Measurements from ENCODE around the gene OR2A1.
"Not testable (repeated sequence)": the region's sequence is repeated elsewhere in the genome, so short reads cannot be mapped to it uniquely, and the experiment has no call there.

OR2A1 gene, protein sequence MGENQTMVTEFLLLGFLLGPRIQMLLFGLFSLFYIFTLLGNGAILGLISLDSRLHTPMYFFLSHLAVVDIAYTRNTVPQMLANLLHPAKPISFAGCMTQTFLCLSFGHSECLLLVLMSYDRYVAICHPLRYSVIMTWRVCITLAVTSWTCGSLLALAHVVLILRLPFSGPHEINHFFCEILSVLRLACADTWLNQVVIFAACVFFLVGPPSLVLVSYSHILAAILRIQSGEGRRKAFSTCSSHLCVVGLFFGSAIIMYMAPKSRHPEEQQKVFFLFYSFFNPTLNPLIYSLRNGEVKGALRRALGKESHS

DNA sequence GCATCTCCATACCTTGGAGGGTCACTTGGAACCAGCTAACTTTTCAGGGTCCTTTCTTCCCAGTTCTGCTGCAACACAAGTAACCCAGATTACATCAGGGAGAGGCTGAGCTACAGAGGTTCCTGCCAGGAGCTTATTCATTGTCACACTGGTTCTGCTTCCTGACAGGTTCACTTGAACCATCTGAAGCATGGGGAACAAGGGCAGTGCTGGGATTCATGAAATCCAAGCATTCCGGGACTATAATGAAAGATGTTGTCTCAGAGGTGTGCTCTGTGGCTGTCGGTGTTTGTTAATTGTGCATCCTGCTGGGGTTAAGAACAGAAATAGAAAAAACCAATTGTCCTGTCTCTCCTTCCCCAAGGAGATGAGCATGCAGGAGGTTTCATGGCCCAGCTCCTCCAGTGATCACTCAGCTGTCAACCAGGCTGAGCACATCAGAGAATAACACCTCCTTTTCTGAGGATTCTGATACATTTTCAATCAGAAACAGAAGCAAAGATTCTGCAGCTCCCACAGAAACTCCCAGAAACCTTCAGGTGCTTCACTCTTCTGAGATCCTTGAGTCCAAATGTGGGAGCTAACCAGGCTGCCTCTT, at the start of gene OR2A1:
TSS of gene OR2A1 (plus strand) at position 548 of the 598 bp plus-strand sequence. CDS start 5,706 bp downstream, outside the sequence.
- DNase-seq, result not testable (repeated sequence)

DNA sequence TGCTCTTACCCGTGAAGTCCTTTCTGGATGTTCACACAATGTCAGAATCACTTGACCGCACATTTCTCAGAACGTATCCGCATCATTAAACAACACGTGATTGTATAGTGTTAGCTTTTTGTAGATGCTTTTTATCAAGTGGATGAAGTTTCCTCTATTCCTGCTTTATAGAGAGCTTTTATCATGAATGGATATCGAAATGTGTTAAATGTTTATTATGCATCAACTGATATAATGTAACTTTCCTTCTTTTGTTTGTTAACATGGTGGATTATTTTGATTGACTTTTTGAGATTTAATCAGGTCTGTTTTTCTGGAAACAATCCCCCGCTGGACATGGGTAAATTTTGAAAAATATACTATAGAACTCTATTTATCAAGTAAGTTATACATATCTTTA, 47.5 kb upstream of the OR2A1 start, which contains the start of gene OR2A7:
TSS of gene OR2A7 (minus strand) at position 101 of the 400 bp plus-strand sequence. CDS start 5,164 bp downstream, outside the sequence.
- not testable (repeated sequence) for DNase-seq

DNA sequence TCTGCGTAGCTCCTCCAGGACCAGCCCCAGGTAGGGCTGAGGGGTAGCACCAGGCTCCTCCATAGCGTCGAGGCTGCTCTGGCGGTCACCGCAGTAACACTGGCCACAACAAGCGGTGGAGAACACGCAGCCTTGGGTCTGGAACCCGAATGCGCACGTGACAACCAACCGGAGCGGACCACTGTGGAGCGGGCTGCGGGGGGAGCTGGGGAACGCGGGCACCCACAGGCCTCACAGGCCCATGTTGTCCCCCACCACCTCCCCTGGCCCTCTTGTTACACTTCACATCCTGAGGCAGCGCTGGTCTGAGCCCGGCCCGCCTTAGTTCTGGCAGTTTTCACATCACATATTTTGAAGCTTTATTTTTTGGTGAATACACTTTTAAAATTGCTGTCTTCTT, 43.0 kb upstream of the OR2A1 start, which contains the start of gene CTAGE8:
TSS of gene CTAGE8 (minus strand) at position 101 of the 400 bp plus-strand sequence. CDS start at position 63, 38 bp downstream.
- DNase-seq, result not testable (repeated sequence)

DNA sequence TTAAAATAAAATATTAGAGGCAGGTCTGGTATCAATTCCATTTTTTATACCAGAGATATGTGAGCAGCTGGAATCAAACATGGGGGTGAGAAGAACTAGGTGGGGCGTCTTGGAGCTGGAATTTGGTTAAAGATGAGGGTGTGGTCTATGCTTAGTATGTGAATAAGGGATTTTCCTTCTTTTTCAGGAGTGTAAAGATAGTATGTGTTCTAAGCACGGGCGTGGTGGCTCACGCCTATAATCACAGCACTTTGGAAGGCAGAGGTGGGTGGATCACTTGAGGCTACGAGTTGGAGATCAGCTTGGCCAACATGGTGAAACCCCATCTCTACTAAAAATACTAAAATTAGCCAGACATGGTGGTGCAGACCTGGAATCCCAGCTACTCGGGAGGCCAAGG, 36.9 kb upstream of the OR2A1 start:
- DNase-seq, result not testable (repeated sequence)

DNA sequence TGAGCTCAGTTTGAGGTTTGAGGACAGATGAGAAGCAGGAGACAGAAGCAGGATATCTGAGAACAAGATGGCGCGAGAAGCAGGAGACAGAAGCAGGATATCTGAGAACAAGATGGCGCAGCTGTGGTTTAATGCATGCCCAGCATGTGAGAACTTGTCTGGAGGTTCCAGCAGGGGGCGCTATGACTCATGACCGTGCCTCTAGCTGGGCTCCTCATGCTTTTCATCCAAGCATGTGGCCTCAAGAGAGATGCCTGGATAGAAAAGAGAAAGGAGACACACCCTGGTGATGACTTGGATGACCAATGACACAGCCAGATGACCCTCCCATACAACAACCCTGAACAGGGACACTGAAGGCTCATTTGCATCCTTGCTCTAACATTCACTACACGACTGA, 32.2 kb upstream of the OR2A1 start:
- not testable (repeated sequence) for DNase-seq

DNA sequence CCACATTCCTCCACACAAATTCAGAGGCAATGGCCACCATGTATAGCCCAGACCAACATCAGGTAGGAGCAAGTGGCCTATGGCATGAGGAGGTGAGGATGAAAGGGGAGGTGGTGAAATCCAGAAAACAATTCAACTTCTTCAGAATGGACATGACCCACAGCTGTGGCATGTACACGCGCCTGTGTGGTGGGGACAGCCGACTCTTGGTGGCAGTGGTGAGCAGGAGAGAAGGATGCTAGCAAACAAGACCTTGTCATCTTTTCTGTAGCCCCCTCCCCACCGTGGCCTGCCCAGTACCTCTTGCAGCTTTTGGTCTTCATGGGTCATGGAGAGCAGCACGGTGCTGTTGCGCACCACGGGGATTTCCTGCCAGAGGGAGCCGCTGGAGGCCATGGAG, 30.2 kb upstream of the OR2A1 start:
- DNase-seq, result not testable (repeated sequence)

DNA sequence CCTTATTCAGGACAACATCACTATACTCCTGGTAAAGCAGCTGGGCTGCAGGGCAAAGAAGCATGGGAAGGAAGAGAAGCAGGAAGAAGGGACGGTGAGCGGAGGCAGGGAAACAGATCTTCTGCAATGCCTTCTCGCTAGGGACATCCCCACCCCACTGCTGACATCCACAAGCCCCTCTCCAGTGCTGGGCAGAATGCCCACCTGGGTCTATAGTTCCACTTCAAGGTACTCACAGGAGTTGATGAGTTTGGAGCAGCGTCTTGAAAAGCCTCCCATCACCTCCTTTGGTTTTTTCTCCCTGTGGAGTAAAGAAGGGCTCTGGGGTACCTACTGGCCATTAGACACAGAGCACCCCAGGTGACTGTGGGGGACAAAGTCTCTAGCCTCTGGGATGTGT, 29.7 kb upstream of the OR2A1 start:
- not testable (repeated sequence) for DNase-seq

DNA sequence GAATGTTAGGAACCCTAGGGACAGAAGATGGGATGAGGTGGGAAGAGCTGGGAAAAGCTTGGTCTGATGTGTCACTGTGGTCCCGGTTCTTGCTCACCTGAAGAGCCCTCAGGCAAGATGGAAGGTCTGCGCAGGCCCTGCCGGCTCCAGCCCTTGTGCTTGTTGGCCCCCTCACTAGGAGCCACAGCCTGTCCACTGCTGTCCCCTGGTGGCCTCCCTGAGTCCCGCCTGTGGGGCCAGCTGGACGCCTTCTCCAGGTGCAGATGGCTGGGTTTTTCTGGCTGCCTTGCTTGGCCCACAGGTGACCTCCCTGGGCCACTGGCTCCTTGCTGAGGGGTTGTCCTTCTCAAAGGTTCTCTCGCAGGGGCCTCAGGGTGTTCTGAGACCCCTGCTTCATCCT, 28.5 kb upstream of the OR2A1 start:
- not testable (repeated sequence) for DNase-seq

DNA sequence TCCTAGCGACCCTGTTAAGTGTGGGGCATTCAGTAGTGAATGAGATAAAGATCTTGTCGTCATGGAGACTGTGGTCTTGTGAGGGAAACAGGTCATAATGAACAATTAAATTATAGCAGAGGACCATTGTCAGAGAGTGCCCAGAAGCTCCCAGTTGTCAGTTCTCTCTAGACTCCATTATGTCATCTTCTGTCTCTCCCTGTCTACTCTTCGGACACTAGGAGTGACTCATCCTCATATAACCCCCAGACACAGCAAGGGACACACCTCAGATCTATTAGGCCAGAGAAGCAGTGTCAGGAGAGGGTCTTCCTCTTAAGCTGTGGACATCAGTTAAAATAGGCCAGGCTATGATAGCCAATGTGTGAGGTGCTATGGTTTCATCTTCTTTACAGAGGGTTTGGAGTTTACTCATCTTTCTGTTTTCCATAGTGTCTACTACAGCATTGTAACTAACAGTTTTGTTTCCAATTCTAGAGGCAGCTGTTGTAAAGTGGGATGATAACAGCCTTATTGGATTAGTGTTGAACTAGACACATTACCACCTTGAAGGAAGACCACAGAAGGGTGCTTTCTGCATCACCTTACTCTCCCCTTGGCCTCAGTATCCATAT, 24.9 kb upstream of the OR2A1 start:
- DNase-seq, result not testable (repeated sequence)

DNA sequence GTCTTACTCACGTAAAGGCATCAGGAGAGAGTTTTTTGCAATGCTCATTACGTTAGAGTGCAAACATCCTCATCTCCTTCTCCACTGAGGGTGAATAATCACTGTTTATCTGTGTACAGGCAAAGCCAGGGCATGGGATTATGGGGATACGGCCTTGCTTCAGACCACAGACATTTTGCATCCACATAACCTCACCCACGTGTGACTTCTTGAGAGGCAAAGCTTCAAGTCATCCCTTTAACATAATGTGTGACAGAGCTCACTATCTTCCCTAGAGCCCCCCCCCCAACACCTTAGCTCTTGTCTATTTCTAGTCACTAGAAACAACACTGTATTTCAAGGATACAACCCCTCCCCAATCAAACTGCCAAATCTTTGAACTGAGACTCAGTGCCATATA, 20.6 kb upstream of the OR2A1 start:
- not testable (repeated sequence) for DNase-seq

DNA sequence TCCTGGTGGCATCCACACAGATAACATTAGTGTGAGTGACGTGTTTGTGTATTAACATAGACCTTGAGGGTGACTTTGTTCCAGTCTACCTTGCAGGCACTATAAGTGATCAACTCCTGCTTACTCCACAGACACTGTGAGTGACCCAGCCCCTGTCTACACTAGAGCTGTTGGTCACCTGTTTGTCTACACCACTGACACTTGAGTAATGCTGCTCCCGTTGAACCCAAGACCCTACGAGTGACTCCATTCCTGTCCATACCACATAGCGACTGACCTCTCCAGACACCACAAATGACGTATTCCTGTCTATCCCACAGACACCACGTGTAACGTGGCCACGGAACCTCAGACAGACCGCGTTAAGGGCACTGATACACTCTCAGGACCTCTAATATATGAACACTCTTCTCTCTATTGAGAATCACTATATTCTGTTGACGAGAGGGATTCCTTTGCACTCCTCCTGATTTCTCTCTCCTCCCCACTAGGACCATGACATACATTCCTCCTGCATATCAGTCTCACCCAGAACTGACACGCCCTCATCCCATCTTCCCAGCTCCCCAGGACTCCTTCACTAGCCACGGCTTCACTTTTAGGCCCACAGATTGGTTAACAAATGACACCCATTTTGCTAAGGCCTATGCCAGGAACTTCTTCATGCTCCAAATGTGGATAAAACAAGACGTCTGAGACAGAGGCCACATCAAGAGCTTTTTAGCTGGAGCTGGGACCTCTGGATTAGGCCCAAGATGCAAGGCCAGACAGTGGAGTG, 19.6 kb upstream of the OR2A1 start:
- not testable (repeated sequence) for DNase-seq

DNA sequence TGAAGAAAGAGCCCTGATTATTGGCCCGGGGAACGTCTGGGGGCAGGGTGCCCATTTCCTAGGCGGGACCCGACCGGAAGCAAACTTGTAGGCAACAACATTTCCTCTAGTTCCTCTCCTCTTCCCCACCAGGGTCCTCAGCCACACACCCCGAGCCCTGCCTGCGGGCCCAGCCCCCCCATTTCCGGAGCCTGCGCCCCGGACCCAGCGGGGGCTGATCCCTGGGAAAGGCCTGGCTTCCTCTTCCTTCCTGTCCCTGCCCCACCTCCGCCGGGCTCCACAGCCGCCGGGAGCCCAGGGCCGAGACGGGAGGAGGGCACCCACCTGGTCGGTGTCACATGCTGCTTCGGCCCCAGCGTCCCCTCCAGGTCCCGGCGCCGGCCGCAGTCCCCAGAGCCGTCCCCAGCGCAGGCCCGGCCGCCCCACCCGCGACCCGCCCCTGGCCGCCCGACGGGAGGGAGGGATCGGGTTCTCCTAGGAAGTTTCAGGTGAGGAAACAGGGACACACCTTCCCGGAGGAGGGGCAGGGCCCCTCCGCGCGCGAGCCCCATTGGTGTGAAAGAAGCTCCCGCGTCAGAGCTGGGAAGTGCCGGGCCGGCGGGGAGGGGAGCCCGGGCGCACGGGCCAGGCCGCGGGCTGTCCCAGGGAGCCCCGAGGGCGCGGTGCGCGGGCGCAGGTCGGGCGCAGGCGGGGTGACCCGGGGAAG, 18.3 kb upstream of the OR2A1 start:
- not testable (repeated sequence) for DNase-seq

DNA sequence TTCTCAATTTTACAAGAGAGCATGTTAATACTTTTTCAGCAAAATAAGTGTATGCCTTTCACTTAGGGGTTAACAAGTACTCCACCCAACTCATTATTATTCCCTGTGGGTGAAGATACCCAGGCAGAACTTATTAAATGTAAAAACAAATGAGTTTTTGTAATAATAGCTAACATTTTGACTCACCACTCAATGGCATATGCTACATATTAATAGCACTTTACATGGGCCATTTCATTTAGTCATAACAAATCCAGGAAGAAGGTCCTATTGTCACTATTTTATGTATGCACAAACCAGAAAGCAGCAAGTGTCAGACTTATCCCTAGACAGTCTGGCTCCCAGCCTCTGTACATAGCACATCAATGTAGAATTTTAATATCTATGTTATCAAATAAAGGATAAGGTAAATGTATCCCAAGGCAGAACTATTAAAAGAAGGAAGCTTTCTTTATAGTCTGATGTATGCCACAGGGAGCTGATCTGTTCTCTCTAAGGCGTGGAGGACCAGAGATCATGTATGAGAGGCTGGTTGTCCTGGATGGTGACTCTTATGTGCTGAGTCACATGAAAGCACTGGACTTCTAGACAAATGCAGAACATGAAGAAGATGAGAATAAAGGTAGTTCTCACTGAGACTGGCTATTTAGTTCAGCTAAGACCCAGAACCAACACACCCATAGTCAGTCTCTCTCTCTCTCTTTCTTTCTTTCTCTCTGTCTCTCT, 9.5 kb upstream of the OR2A1 start:
- not testable (repeated sequence) for DNase-seq

DNA sequence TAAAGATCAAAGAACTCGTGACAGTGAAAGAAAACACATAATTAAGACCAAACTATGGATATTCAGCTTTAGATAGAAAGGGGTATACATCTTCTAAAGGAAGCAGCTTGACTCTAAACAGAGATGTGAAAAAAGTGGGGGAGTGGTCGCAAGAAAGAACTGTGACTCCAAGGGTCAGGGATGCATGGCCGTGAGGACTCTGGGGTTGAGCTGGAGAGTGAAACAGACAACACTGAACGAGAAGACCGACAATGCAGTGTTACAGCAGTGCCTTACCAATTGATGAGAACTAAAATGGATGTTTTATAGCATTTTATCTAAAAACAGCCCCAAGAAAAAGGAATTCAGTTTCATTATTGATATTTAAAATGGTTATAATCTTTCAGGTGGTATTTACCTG, 8.6 kb upstream of the OR2A1 start:
- not testable (repeated sequence) for DNase-seq

DNA sequence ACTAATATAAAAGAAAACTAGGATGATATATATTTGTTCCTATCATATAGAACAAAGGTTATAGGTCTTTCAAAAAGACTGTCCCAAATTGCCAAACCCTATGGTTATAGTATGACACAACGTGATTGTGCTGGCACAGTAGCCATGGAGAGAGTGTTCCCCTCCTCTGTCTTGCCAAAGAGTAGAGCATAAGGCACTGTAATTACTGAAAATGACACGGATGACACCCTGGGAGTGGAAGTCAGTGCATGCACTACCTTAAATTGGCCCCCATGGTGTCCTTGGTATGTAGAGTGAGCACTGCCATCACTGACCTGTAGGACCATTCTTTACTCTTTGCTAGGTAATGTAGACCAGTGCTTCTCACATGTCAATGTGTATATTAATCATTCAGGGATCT, 7.1 kb upstream of the OR2A1 start:
- not testable (repeated sequence) for DNase-seq

DNA sequence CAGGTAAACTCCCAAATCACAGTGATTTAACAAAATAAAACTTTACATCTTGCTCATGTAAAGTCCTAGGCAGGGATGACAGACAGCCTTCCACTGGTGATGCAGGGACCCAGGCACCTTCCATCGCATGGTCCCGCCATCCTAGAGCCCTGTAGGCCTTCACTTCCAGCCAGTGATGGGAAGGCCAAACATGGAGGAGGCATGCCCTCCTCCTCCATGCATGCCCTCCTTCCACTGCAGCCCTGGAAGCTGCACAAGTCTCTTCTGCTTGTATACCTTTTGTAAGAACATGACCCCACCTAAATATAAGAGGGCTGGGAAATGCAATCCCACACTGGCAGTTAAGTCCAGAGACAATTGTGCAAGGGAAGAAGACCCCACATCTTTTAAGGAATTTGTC, 2.5 kb upstream of the OR2A1 start:
- DNase-seq, result not testable (repeated sequence)

DNA sequence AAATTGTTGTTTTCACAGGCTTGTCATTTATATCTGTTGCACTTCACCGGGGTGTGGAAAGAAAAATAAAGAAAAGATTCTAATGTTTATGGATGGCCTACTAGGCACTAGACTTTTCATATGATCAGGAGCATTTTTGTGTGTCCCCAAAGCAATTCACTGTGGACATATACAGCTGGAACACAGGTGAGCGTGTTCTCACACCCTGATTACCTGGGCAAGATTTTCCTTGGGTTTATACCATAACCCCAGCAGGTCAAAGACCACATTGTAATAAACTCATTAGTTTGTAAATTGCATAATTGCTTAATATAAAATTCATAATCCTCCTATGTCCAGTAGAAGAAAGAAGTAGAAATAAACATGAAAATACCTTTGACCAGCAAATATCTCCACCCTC, 1.0 kb upstream of the OR2A1 start:
- DNase-seq, result not testable (repeated sequence)

DNA sequence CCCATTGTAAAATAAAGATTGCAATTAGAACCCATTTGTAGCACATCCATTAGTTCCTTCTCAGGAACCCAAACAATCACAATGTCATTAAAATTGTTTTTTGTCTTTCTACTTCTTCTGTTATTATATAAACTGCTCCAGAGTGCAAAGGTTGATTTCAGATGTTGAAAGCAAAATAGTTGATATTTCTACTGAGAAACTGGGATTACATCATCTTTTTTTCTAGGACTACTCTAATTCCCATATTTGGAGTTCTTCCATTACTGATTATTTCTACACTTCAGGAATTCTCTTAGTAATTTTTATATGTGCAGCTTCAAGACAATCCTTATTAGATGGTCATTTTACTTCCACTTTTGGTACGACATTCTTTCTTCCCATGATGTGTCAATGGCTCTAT, 5.3 kb downstream of the OR2A1 start:
- DNase-seq, result not testable (repeated sequence)

DNA sequence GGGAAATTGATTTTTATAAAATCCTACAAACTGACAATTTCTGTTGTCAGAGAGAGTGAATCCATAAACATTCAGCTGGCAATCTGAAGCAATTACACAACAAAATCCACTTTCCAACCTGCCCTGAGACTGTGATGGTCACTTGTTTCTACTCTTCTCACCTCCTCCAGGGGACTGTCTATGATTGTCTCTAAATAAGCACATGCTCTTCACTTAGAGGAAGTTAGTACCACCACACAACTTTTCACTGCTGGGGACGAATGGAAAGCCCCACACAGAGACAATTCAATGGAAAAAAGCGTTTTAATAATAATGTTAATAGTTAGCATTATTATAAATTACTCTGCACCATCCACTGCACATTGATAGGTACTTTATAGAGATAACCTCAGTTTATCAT, 7.3 kb downstream of the OR2A1 start:
- not testable (repeated sequence) for DNase-seq

DNA sequence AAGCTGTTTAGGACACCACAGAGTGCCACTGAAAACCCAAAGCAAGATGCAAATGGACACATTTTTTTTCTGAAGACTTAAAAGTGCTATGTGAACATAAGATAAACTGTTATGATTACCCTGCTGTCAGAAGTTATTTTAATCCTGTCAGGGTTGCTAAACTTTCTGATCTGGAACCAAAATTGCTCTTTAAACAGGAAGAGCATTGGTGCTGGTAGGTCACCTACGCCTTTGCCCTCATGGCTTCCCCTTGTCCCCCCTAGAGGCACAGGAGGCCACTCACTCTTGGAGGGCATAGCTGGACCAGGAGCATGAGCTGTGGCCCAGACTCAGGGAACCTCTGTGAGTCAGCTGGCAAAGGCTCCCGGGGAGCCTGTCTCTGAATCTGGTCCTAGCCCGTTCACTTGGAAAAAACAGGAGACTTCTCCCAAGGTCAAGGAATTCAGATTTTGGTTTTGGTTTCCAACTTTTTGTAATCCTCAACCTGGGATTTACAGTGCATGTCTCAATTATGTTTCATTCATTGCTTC, 9.5 kb downstream of the OR2A1 start:
- not testable (repeated sequence) for DNase-seq

DNA sequence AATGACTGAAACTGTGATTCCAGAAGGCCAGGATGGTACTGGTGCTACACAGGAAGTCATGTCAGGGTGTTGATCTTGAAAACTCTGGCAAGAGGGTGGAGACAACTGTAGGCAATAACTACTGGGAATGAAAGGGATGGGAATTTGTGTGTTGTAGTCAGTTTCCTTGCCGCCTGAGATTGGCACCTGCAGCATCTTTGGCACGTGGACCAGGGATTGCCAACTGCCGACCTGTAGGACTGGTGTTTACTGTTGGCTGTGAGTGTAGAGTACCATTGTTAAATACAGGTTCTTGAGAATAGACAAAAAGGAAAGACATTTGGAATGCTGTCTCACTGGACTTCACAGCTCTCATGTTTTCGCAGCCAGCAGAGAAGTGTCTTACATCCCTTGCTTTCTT, 11.1 kb downstream of the OR2A1 start:
- DNase-seq, result not testable (repeated sequence)
